GM18502 (cell line): ENCODE results near the gene LPP.

ENCODE experiments used
- ATAC-seq: cut with Tn5 transposase; IDR thresholded peaks from one replicate; pipeline ENCODE4 v1.9.1; 2021; ENCODE audit warnings: mild to moderate bottlenecking; ENCODE audit not compliant: unreplicated experiment, poor library complexity

Gene LPP

GRCh38 chr3:188554404-188554803 is 400.4 kb downstream of the LPP start:
- ATAC-seq, result no peak

- ATAC-seq, result no peak
These were observed 403.3 kb downstream of the LPP start for GRCh38 chr3:188557235-188557634.

- ATAC-seq, result no peak
These were observed 404.6 kb downstream of the LPP start for GRCh38 chr3:188558343-188559071.

- ATAC-seq, result no peak
These were observed 405.1 kb downstream of the LPP start for GRCh38 chr3:188559072-188559429.

- ATAC-seq, result no peak
These were observed 405.9 kb downstream of the LPP start for GRCh38 chr3:188559856-188560255.

- no peak for ATAC-seq
These were observed 408.2 kb downstream of the LPP start for GRCh38 chr3:188562144-188562543.

GRCh38 chr3:188567478-188568195 is 413.7 kb downstream of the LPP start:
- ATAC-seq, result no peak

GRCh38 chr3:188568736-188569135 is 414.8 kb downstream of the LPP start:
- ATAC-seq, result no peak

- ATAC-seq, result no peak
These were observed 417.7 kb downstream of the LPP start for GRCh38 chr3:188571531-188572095.

GRCh38 chr3:188573291-188573940 is 419.5 kb downstream of the LPP start:
- ATAC-seq, result no peak

GRCh38 chr3:188573956-188574355 is 420.0 kb downstream of the LPP start:
- ATAC-seq, result no peak

GRCh38 chr3:188574885-188575284 is 420.9 kb downstream of the LPP start:
- ATAC-seq, result no peak

GRCh38 chr3:188575501-188575900 is 421.5 kb downstream of the LPP start:
- ATAC-seq, result no peak

GRCh38 chr3:188577539-188577938 is 423.6 kb downstream of the LPP start:
- no peak for ATAC-seq

GRCh38 chr3:188578576-188579363 is 424.8 kb downstream of the LPP start:
- ATAC-seq, result no peak

- no peak for ATAC-seq
These were observed 426.3 kb downstream of the LPP start for GRCh38 chr3:188580223-188580622.

- no peak for ATAC-seq
These were observed 426.7 kb downstream of the LPP start for GRCh38 chr3:188580659-188581058.

- ATAC-seq, result no peak
These were observed 427.4 kb downstream of the LPP start for GRCh38 chr3:188581365-188581764.

GRCh38 chr3:188581792-188582191 is 427.8 kb downstream of the LPP start:
- no peak for ATAC-seq
